ENCODE data around the gene OSBPL2.

Gene OSBPL2

DNA sequence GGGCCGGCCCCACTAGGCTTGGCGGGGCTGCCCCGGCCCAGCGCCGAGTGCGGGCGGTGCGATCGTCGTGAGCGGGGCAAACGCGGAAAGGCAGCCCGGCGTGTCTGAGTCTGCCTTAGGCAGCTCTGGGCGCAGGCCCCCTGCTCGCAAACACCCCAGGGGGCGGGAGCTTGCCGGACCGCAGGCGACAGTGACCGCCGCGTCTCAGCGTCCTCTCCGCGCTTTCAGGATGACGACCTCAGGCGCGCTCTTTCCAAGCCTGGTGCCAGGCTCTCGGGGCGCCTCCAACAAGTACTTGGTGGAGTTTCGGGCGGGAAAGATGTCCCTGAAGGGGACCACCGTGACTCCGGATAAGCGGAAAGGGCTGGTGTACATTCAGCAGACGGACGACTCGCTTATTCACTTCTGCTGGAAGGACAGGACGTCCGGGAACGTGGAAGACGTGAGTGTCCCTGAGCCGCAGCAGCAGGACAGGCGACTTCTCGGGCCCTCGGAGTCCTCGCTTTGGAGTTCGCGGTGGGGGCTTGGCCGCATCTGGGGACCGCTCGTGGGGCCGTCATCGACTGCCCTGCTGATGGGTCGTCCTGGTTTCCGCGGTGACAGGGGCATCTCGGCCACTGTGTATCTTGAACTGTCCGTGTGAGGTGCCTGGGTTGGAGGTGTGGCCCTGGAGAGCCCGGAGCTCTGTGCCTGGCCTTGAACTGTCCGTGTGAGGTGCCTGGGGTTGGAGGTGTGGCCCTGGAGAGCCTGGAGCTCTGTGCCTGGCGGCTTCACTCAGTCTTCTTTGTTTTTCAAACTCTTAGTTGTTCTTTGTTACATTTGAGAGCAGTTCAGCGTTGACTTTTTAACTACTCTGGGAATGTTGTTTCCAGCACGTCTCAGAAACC lies 65.3 kb downstream of the OSBPL2 start:
- no peak for TF ChIP-seq CTCF (IDR thresholded peaks at IDR 0.05; ENCODE audit: low read depth, low read length)
- peak overlapping the region; percentile 81 for H3K4me3 ChIP-seq (ENCODE audit: low read depth, low read length)
- in situ Hi-C loops (cut with HindIII; ENCODE audit: low sequenced_read_pairs): no loop called here
- DNase-seq (ENCODE audit: low read depth, low spot score): peak; percentile 8

GRCh38 chr20:62304331-62305148 lies 66.2 kb downstream of the OSBPL2 start:
- TF ChIP-seq CTCF (IDR thresholded peaks at IDR 0.05; ENCODE audit: low read depth, low read length): no peak
- DNase-seq (ENCODE audit: low read depth, low spot score): no peak
- H3K4me3 ChIP-seq (ENCODE audit: low read depth, low read length): peak overlapping the region; percentile 81
- in situ Hi-C loops (cut with HindIII; ENCODE audit: low sequenced_read_pairs): no loop called here

DNA sequence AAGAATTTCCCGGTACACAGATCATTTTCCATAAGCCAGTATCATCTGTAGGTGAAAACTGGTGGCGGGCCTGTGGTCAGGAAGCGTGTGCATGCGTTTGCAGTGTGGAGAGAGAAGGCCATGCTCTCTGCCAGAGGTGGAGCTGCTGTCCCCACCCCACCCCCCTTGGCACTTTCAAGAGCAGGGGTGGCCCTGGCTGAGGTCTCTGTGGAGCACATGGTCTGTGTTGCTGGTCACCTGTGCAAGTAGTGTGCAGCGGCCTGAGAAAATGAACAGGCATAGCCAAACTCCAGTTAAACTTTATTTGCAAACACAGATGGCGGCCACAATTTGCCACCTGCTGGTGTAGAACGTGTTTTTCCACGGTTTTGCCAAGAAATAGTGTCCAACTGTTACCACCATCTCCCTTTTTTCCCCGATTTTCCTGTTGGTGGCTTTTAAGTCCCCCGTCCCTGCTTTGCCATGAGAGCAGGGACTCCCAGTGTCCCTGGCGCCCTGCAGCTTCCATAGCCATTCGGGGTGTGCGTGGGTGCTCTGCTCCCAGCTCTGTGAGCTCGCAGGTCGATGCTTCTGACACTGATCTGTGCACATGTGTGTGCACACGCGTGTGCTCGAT lies 66.9 kb downstream of the OSBPL2 start:
- no peak for DNase-seq (ENCODE audit: low read depth, low spot score)
- in situ Hi-C loops (cut with HindIII; ENCODE audit: low sequenced_read_pairs): no loop called here
- peak overlapping the region; percentile 81 for H3K4me3 ChIP-seq (ENCODE audit: low read depth, low read length)
- TF ChIP-seq CTCF (IDR thresholded peaks at IDR 0.05; ENCODE audit: low read depth, low read length): no peak

DNA sequence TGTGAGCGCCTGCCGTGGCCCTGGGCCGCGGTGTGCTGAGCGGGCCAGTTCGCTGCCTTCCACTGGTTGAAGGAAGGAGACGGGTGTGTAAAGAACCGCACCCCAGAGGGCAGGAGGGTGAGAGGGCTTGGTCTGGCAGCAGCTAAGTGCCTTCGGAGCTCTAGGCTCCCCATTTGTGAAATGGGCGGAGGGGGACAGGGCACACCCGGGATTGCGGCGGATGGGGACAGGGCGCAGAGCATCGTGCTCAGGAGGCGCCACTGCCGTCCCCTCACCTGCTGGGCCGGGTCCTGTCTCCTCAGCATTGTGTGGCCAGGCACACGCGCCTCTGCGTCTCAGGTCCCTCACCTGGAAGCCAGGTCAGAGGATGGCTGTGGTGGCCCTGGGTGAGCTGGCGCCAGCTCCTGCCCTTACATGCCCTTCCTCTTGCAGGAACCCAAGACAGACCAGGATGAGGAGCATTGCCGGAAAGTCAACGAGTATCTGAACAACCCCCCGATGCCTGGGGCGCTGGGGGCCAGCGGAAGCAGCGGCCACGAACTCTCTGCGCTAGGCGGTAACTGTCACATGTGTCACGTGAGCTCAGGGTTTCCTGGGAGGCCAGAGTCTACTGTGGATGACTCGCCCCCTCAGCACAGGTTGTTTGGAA lies 67.6 kb downstream of the OSBPL2 start:
- no peak overlapping the region for H3K4me3 ChIP-seq (ENCODE audit: low read depth, low read length)
- TF ChIP-seq CTCF (IDR thresholded peaks at IDR 0.05; ENCODE audit: low read depth, low read length): no peak
- in situ Hi-C loops (cut with HindIII; ENCODE audit: low sequenced_read_pairs): no loop called here
- DNase-seq (ENCODE audit: low read depth, low spot score): no peak

GRCh38 chr20:62306414-62307187 lies 68.3 kb downstream of the OSBPL2 start:
- H3K4me3 ChIP-seq (ENCODE audit: low read depth, low read length): no peak overlapping the region
- no peak for TF ChIP-seq CTCF (IDR thresholded peaks at IDR 0.05; ENCODE audit: low read depth, low read length)
- in situ Hi-C loops (cut with HindIII; ENCODE audit: low sequenced_read_pairs): no loop called here
- DNase-seq (ENCODE audit: low read depth, low spot score): no peak

Measured in astrocyte of the spinal cord (primary cell).